ENCODE data around the gene EEF2.

The EEF2 gene

DNA sequence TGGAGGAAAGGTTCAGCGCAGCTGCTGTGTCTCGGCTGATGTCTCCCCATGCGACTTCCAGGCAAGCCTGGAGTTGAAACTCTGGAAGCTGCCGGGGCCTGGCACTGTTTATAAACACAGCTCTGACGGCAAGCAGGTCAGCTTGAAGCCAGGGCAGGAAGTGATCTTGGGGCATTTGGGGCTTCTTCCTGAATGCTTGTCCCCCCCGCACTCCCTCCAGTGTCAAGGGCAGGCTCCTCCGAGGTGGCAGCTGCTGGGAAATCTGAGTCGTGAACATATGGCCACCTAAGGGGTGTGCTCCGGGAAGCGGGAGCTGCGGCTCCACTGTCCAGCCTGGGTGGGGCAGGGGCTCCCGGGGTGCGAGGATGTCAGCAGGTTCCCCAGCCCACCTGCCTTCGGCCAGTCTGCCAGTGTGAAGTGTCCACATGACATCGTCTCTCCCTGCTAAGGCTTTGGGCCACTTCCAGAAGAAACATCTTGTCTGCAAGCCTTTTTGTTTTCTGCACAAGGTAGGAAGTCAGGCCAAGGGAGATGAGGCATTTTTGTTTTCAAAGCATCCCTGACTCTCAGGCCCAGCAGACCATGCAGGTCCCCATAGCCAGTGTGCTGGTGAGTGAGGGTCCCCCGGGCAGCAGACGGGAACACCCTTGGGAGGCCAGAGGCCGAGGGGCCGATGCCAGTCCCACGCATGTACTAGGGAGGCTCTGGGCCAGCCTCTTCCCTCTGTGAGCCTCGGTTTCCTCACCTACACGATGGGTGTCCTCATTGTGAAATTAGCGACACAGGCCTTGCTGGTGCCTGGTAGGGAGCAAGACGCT lies 24.9 kb upstream of the EEF2 start:
- no peak for TF ChIP-seq RAD21 (IDR thresholded peaks at IDR 0.05; ENCODE audit: low read depth)
- TF ChIP-seq CREB1 (IDR thresholded peaks at IDR 0.05; ENCODE audit: low read depth): no peak
- TF ChIP-seq YY1 (IDR thresholded peaks at IDR 0.05; ENCODE audit: low read depth): no peak
- no peak for TF ChIP-seq EP300 (IDR thresholded peaks at IDR 0.05; ENCODE audit: borderline replicate concordance)
- TF ChIP-seq, protein P1, sequence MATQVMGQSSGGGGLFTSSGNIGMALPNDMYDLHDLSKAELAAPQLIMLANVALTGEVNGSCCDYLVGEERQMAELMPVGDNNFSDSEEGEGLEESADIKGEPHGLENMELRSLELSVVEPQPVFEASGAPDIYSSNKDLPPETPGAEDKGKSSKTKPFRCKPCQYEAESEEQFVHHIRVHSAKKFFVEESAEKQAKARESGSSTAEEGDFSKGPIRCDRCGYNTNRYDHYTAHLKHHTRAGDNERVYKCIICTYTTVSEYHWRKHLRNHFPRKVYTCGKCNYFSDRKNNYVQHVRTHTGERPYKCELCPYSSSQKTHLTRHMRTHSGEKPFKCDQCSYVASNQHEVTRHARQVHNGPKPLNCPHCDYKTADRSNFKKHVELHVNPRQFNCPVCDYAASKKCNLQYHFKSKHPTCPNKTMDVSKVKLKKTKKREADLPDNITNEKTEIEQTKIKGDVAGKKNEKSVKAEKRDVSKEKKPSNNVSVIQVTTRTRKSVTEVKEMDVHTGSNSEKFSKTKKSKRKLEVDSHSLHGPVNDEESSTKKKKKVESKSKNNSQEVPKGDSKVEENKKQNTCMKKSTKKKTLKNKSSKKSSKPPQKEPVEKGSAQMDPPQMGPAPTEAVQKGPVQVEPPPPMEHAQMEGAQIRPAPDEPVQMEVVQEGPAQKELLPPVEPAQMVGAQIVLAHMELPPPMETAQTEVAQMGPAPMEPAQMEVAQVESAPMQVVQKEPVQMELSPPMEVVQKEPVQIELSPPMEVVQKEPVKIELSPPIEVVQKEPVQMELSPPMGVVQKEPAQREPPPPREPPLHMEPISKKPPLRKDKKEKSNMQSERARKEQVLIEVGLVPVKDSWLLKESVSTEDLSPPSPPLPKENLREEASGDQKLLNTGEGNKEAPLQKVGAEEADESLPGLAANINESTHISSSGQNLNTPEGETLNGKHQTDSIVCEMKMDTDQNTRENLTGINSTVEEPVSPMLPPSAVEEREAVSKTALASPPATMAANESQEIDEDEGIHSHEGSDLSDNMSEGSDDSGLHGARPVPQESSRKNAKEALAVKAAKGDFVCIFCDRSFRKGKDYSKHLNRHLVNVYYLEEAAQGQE (IDR thresholded peaks at IDR 0.05; ENCODE audit: low read depth): no peak
- TF ChIP-seq CEBPB (IDR thresholded peaks at IDR 0.05): no peak
- TF ChIP-seq FOXM1 (IDR thresholded peaks at IDR 0.05; ENCODE audit: borderline replicate concordance, low read depth): no peak
- TF ChIP-seq TEAD4 (IDR thresholded peaks at IDR 0.05): no peak
- TF ChIP-seq NFIC (IDR thresholded peaks at IDR 0.05): no peak
- TF ChIP-seq, protein P2, sequence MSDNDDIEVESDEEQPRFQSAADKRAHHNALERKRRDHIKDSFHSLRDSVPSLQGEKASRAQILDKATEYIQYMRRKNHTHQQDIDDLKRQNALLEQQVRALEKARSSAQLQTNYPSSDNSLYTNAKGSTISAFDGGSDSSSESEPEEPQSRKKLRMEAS (IDR thresholded peaks at IDR 0.05): no peak
- TF ChIP-seq TAF1 (IDR thresholded peaks at IDR 0.05; ENCODE audit: low read depth): no peak
- no peak for TF ChIP-seq EGR1 (IDR thresholded peaks at IDR 0.05)
- TF ChIP-seq, protein P3, sequence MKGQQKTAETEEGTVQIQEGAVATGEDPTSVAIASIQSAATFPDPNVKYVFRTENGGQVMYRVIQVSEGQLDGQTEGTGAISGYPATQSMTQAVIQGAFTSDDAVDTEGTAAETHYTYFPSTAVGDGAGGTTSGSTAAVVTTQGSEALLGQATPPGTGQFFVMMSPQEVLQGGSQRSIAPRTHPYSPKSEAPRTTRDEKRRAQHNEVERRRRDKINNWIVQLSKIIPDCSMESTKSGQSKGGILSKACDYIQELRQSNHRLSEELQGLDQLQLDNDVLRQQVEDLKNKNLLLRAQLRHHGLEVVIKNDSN (IDR thresholded peaks at IDR 0.05): no peak
- TF ChIP-seq ZBTB7A (IDR thresholded peaks at IDR 0.05; ENCODE audit: low read depth): no peak
- TF ChIP-seq TCF12 (IDR thresholded peaks at IDR 0.05; ENCODE audit: low read depth): no peak

DNA sequence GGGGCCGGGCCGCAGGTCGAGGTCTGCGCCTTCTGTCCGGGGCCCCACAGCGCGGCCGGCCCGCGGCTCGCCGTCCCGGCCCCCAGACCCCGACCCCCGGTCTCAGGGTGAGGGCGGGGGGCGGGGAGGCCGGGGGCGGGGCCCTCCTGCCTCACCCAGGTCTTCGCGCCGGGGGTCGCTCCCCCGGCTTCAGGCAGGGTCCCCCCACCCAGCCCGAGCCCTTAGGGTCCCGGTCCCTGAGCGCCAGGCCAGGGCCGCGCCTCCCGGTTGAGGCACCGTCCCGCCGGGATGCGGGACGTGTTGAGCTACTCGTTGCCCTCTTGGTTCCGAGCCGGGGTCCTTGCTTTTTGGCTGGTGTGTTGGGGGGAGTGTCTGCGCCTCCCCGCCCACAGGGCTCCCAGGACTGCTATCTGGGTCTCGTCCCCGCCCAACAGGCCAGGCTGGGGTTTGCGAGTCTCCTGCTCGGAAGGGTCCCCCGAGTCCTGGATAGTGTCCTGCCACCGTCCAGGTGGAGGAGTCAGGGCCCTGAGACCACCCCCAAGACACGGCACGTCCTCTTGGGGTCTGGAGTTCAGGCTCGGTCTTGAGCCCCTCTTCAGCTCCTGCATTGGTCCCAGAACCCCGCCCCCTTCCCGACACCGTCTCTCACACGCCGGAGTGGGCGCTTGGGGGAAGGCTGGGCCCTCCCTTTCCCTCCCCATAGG lies 22.7 kb upstream of the EEF2 start:
- TF ChIP-seq, protein P1 (IDR thresholded peaks at IDR 0.05; ENCODE audit: low read depth): no peak
- TF ChIP-seq ZBTB7A (IDR thresholded peaks at IDR 0.05; ENCODE audit: low read depth) (peak; percentile 32; the same call in 1 of the 2 replicates), CEBPB (IDR thresholded peaks at IDR 0.05) (no peak), TEAD4 (IDR thresholded peaks at IDR 0.05) (no peak), FOXM1 (IDR thresholded peaks at IDR 0.05; ENCODE audit: borderline replicate concordance, low read depth) (no peak), EP300 (IDR thresholded peaks at IDR 0.05; ENCODE audit: borderline replicate concordance) (no peak)
- TF ChIP-seq, protein P2 (IDR thresholded peaks at IDR 0.05): no peak

DNA sequence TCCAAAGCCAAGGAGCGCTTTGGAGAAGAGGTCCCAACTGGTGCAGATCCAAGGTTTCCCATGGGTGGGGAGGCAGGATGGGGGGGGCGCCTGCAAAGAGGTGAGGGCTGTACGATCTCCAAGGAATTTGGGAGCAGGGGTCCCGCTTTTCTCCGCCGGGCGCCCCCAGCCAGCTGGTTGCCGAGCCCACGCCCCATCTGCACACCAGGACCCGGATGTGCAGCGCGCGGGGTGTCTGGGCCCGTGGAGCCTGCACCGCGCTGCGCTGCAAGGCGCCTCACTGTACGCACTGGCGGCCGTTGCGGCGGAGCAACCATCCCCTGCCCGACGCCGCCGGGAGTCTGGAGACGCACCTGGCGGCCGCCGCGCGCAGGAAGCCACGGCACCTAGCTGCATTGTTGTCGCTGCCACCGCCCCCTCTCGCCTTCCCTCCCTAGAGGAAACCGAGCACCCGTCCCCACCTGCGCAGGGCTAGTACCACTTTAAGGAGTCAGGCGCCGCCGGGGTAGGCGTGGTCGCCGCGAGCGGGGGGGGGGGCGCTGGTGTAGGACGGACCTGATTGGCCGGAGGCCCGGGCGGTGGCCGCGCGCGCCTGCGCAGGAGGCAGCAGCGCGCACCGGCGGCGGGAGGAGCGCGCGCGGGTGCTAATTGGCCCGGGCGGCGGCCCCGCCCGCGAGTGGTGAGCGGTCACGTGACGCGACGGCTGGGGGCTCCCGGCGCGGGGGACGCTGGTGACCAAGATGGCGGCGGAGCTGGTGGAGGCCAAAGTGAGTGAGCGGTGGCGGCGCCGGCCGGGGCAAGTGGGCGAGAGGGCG lies 22.0 kb upstream of the EEF2 start, which contains the start of gene PIAS4:
Gene PIAS4 (plus strand): TSS at position 716 of the 815 bp plus-strand sequence. CDS start 25 bp downstream, at position 741.
- TF ChIP-seq YY1 (IDR thresholded peaks at IDR 0.05; ENCODE audit: low read depth): peak; percentile 95
- 0 out of 2 replicates have a peak, but pooled peaks have one; percentile 45 for TF ChIP-seq TCF12 (IDR thresholded peaks at IDR 0.05; ENCODE audit: low read depth)
- TF ChIP-seq, protein P3 (IDR thresholded peaks at IDR 0.05): peak; percentile 97
- TF ChIP-seq, protein P1 (IDR thresholded peaks at IDR 0.05; ENCODE audit: low read depth): no peak
- peak; percentile 19; the same call in 1 of the 2 replicates for TF ChIP-seq NFIC (IDR thresholded peaks at IDR 0.05)
- TF ChIP-seq, protein P2 (IDR thresholded peaks at IDR 0.05): peak; percentile 89
- no peak for TF ChIP-seq CEBPB (IDR thresholded peaks at IDR 0.05)
- TF ChIP-seq FOXM1 (IDR thresholded peaks at IDR 0.05; ENCODE audit: borderline replicate concordance, low read depth): no peak
- TF ChIP-seq ZBTB7A (IDR thresholded peaks at IDR 0.05; ENCODE audit: low read depth): peak; percentile 65
- TF ChIP-seq TAF1 (IDR thresholded peaks at IDR 0.05; ENCODE audit: low read depth): peak; percentile 91
- peak; percentile 30; the same call in 1 of the 2 replicates for TF ChIP-seq EGR1 (IDR thresholded peaks at IDR 0.05)
- TF ChIP-seq CREB1 (IDR thresholded peaks at IDR 0.05; ENCODE audit: low read depth): no peak
- TF ChIP-seq RAD21 (IDR thresholded peaks at IDR 0.05; ENCODE audit: low read depth): peak; percentile 1; the same call in 1 of the 2 replicates
- TF ChIP-seq EP300 (IDR thresholded peaks at IDR 0.05; ENCODE audit: borderline replicate concordance): no peak
- TF ChIP-seq TEAD4 (IDR thresholded peaks at IDR 0.05): 0 out of 2 replicates have a peak, but pooled peaks have one; percentile 4

Measured in Ishikawa (cell line).